GM12864 (cell line): Measurements from ENCODE around the gene SCARF2.
"Not testable (repeated sequence)": the region's sequence is repeated elsewhere in the genome, so short reads cannot be mapped to it uniquely, and the experiment has no call there.

Experiments used
- DNase-seq: peaks from one replicate; pipeline ENCODE4 v3.0.0-alpha.2; 2011; ENCODE audit warnings: low read depth
- H3K4me3 ChIP-seq: 2 replicates; pipeline ENCODE4 v1.5.1; 2011; ENCODE audit warnings: mild to moderate bottlenecking, low read depth, low read length, control low read depth
- CTCF ChIP-seq: IDR thresholded peaks from 2 replicates; pipeline ENCODE4 v1.5.1; 2011; ENCODE audit warnings: low read depth, mild to moderate bottlenecking, moderate library complexity, low read length, control low read depth, inconsistent platforms; ENCODE audit errors: missing control alignments

SCARF2 gene

DNA sequence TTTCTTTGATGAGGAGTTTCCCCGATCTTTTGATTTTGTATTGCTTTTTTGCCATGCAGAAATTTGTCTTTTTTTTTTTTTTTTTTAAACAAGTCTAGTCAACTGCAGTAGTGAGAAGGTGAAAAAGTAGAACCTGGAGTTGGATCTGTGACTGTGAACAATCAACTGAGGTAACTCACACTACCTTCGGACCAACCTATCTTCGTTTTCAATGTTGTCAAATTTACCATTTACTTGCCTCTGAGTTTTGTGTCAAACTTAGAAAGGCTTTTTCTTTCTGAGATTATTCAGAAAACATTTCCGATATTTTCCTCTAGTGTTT, 37.5 kb upstream of the SCARF2 start:
- no peak overlapping the region for H3K4me3 ChIP-seq
- no peak for TF ChIP-seq CTCF
- DNase-seq: no peak

DNA sequence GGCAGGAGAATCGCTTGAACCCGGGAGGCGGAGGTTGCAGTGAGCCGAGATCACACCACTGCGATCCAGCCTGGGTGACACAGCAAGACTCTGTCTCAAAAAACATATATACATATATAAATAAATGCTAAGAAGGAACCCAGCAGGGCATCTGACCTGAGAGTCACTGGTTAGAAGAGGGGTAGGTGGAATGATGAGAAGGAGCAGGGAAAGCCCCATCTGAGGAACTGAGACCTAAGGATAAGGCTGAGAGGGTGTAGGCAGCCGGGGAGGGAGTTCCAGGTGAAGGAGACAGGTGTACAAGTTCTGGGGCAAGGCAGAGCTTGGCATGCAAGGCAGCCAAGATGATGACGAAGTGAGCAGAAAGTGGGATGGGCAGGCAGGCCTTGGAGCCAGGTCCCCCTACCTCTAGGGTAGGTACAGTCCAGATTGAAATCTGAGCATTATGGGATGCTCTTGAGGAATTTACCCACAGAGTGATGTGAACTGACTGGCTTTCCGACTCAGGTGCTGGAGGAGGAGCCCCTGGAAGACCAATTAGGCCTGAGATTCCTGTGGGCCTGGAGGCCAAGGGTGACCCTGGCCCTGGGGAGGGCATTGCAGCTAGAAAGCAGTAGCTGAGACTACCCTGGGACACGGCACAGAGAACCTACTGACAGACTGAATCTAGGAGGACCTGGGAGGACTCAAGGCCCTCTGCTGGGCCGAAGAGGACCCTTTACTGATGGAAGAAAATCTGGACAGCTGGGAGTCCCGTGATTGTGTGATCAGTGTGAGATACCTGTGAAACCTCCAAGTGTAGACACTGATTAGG, 35.2 kb upstream of the SCARF2 start:
- TF ChIP-seq CTCF: no peak

DNA sequence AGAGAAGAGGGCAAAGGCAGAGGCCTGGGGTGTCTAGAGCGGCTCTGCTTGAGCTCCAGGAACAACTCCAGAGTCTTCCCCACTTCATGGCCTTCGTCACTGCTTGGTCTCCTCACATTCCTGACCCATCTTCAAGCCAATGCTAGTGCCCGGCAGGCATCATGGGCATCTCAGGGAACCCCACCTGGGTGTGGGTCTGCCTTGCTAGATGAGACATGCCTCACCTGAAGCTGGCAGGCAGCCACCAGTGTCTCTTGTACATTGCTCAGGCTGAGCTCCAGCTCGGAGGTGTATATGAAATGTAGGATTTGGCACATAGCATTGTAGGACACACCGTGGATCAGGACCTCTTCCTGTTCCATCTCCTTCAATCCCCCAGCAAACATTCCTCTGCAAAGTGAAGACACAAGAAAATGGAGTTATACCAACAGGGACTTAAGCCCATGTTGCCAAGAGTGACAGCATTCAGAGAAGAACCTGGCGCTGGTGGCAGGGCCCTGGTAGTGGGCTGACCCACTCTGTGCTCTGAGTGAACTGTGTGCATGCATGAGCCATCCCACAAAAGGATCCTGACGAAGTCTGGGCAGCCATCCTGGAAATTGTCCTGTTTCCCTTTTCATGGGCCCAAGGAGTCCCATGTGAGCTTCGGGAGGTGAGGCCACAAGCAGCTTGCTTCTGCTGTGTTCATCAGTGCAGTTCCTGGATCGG, 33.7 kb upstream of the SCARF2 start:
- no peak overlapping the region for H3K4me3 ChIP-seq
- no peak for DNase-seq
- TF ChIP-seq CTCF: no peak

More for the DNA sequence above, 35.2 kb upstream of the SCARF2 start:
- DNase-seq: no peak
- H3K4me3 ChIP-seq: no peak overlapping the region

GRCh38 chr22:20470525-20470924, 32.9 kb upstream of the SCARF2 start:
- H3K4me3 ChIP-seq, DNase-seq: not testable (repeated sequence)

DNA sequence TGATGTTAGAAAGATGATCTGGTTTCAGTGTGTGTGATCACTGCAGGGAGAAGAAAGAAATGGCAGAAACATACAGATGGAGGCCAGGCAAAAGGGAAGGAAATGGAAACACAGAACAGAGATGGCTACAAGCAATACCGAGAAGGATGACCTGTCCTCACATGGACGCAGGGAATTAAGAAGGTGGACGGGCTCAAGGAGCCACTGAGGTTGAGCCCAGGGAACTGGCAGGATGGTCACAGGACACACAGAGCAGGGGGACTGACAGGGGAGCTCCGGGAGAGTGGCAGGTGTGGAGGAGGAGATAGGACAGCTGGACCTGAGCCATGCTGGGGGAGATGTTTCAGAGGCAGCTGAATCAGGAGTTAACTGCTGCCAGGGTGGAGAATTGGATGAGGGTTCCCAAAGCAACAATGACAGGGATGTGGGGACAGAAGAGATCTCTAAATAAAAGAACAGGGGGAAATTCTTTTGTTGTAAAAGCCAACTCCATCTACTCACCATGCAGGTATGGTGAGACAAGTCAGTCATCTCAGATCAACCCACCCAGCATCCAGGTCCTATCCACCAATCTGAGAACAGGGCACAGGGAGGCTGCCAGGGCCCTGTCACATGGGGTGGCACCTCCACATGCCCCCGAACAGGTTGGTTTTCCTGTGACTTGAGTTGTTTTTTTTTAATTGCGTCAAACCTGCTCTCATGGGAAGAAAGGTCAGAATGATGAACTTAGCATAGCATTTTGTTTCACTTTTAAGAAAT, 31.7 kb upstream of the SCARF2 start:
- no peak for TF ChIP-seq CTCF
- DNase-seq: no peak
- H3K4me3 ChIP-seq: no peak overlapping the region

GRCh38 chr22:20466659-20467379, 29.2 kb upstream of the SCARF2 start:
- no peak for TF ChIP-seq CTCF
- DNase-seq: no peak
- no peak overlapping the region for H3K4me3 ChIP-seq

DNA sequence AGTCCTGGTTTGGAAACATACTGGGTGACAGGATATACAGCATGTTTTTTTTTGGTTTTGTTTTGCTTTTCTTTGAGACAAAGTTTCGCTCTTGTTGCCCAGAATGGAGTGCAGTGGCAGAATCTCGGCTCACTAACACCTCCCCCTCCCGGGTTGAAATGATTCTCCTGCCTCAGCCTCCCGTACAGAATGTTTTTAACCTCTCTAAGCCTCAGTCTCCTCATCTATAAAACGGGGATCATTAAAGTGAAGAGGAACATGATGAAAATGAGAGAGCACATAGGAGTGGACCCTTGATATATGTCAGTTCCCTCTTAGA, 28.1 kb upstream of the SCARF2 start:
- no peak for DNase-seq
- no peak overlapping the region for H3K4me3 ChIP-seq
- TF ChIP-seq CTCF: no peak
